GM19193 (cell line): ENCODE results near the gene IGFBP2.

Source experiments
- POLR2A ChIP-seq: IDR thresholded peaks from 4 replicates; pipeline ENCODE4 v1.6.1; 2011; ENCODE audit not compliant: insufficient read depth, insufficient read length; ENCODE audit errors: extremely low read depth

The IGFBP2 gene

DNA sequence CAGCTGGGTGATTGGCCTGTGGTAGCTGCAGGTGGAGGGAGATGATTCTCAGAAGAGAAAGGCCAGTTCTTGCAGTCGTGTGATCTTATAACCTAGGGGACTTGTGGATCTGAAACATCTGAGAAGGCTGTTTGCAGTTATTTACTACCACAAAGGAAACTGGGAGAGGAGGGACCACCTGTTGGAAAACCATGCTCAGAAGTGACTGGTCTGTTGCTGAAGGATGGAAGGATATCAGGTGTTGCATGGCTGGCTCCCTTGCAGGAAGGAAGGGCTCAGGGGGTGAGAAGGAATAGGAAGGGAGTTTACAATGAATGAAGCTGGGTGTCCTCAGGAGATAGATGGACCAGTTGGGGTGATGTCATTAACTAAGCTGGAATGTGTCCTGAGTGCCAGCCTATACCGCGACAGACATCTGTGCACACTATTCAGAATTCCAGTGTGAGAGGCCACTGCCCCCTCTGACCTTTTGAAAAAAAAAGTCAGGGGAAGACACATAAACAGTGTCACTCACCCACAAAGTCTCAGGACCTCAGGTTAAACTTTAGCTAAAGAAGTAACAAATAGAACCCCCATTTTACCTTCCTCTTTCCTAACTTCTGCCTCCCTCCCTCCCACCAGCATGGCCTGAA lies 17.5 kb downstream of the IGFBP2 start:
- TF ChIP-seq POLR2A, result no peak

GRCh38 chr2:216651351-216651881 lies 18.2 kb downstream of the IGFBP2 start:
- no peak for TF ChIP-seq POLR2A

DNA sequence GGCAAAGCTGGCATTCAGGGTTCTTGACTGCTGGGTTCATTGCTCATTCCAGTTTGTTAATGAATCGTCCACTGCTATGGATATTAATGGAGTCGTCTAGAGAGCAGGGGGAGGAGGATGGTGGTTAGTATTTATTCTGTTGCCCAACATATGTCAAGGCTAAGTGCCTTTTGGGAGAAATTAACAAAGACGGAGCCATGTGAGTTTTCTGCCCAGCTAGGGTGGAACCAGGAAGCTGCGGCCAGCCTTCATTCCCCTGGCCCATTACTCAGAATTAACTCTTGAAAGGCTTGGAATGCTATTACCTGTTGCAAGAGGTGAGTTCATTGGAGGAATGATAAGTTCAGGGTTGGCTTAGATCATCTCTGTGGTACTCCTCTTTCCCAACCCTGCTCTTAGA lies 19.3 kb downstream of the IGFBP2 start:
- no peak for TF ChIP-seq POLR2A

GRCh38 chr2:216653093-216653799 lies 20.0 kb downstream of the IGFBP2 start:
- no peak for TF ChIP-seq POLR2A

DNA sequence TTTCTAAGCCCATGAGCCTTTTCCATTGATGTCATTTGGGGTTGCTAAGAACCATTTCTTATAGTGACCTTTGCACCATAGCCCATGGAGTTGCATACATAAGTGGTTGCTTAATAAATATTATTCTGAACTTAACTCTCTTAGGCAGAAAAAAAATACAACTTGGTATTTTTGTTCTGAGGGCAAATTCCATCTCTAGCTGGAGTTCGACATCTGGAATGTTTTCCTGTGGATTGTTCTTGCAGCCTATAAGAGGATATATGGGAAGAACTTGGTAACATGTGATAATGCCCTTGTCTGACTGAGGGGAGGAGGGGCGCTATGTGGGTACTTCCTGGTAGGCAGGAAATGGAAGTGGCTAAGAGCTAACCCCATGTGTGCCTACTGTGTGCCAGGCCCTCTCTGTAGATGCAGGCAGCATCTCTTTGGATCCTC lies 20.7 kb downstream of the IGFBP2 start:
- TF ChIP-seq POLR2A, result no peak

- no peak for TF ChIP-seq POLR2A
Measured at GRCh38 chr2:216654528-216655052, 21.4 kb downstream of the IGFBP2 start.

- no peak for TF ChIP-seq POLR2A
Measured at GRCh38 chr2:216657086-216657855, 24.1 kb downstream of the IGFBP2 start.

DNA sequence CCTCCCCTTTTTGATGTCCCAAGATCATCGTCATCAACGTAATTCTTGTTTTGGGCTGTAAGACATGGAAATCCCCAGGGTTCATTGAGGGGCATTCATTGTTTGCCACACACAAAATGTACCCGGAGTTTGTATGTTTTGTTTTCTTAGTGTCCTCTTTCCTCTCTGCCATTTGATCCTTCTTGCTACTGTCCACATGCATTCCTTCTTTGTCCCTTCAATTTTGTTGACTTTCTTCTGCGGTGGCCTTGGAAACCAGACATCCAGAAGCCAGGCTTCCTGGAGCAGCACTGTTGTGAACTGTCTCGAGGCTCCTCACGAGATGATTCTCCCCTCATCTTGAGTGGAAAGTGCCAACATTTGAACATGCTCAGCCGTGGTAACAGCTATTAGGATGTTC lies 24.8 kb downstream of the IGFBP2 start:
- TF ChIP-seq POLR2A, result no peak

- no peak for TF ChIP-seq POLR2A
Measured at GRCh38 chr2:216658757-216659156, 25.5 kb downstream of the IGFBP2 start.

- no peak for TF ChIP-seq POLR2A
Measured at GRCh38 chr2:216659276-216659675, 26.1 kb downstream of the IGFBP2 start.

- TF ChIP-seq POLR2A, result no peak
Measured at GRCh38 chr2:216660496-216660895, 27.3 kb downstream of the IGFBP2 start.

DNA sequence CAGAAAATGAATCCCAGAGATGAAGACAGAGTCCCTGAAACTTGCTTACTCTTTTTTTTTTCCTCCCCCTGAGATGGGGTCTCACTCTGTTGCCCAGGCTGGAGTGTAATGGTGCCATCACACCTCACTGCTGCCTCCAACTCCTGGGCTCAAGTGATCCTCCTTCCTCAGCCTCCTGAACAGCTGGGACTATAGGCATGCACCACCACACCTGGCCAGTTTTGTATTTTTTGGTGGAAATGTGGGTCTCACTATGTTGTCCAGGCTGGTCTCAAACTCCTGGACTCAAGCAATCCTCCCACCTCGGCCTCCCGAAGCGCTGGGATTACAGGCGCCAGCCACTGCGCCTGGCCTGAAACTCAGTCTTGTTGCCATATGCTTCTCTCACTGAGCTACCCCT lies 27.8 kb downstream of the IGFBP2 start:
- no peak for TF ChIP-seq POLR2A

DNA sequence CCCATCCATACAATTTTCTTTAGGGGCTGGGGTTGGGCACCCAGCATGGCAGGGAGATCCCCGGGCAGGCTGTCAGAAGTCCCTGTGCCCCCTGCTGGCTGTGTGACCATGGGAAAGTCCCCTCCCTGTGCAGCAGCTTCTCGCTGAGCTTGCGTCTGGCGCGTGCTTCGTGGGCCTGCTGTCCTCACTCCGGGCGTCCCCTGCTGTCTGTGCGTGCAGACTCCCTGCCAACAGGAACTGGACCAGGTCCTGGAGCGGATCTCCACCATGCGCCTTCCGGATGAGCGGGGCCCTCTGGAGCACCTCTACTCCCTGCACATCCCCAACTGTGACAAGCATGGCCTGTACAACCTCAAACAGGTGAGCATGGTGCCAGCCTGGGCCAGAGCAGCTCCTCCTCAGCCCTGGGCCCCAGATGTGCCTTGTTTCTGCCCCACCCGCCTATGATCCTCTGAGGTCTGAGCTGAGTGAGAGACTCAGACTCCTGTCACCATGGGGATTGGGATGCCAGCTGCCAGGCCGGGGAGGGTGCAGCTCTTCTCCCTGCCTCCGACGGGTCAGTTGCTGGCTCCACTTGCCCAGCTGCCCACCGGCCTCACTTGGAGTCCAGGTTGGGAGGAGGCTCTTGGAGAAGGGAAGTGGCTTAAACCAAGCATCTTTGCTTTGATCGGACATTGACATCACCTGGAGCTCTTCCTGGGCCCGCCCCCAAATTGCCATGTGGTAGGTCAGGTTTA lies 28.6 kb downstream of the IGFBP2 start:
- no peak for TF ChIP-seq POLR2A

DNA sequence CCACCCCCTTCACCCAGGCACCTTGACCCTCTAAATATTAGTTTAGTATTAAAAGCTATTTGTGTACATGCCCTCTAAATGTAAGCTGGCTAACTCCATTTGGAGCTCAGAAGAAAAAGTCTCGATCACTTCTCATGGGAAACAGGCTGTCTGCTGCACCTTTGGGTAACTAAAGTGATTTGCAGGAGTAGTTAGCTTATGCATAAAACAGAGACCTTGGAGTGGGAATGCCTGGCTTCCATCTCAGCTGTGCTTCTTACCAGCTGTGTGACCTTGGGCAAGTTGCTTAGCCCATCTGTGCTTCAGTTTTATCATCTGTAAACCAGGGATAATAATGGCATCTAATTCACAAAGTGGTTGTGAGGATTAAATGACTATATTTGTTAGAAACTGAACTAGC lies 29.9 kb downstream of the IGFBP2 start:
- TF ChIP-seq POLR2A, result no peak

DNA sequence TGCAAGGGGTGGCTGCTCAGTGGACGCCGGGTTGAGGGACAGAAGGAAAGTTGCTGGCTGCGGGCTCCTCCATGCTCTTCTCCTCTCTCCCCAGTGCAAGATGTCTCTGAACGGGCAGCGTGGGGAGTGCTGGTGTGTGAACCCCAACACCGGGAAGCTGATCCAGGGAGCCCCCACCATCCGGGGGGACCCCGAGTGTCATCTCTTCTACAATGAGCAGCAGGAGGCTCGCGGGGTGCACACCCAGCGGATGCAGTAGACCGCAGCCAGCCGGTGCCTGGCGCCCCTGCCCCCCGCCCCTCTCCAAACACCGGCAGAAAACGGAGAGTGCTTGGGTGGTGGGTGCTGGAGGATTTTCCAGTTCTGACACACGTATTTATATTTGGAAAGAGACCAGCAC lies 30.6 kb downstream of the IGFBP2 start:
- TF ChIP-seq POLR2A, result no peak

GRCh38 chr2:216664593-216665034 lies 31.4 kb downstream of the IGFBP2 start:
- TF ChIP-seq POLR2A, result no peak
